GM12878 (cell line): ENCODE measurements around the gene BAG1. TPM values are rescaled to one million over a fixed set of nuclear protein-coding genes. Genes with fewer than 3 reads are reported as not detected.

Source experiments
- ATAC-seq: fragments of 200-7000 bp; cut with Tn5 transposase; 3 replicates; pipeline ENCODE4 v1.9.1; 2020; ENCODE audit warnings: mild to moderate bottlenecking, moderate library complexity
- BruUV-seq: library from RNA; stranded (reverse); fragments of 400-500 nt; replicated peaks from 2 replicates; lab custom pipeline; 2021; lab: Mats Ljungman, UMichigan
- CTCF ChIA-PET: fragments of 300-600 bp; sonication (Branson Sonifier 250); formaldehyde crosslinking; extraction: SDS; loops from one replicate; lab custom pipeline; 2021; ENCODE audit warnings: inconsistent platforms; lab: Yijun Ruan, JAX
- POLR2A ChIA-PET: fragments of 350-600 bp; formaldehyde crosslinking; extraction: SDS; loops from one replicate; lab custom pipeline; 2021; ENCODE audit warnings: inconsistent platforms; lab: Charles Lee
- RAD21 ChIA-PET: fragments of 300-600 bp; sonication (Branson Sonifier 250); formaldehyde crosslinking; loops from one replicate; lab custom pipeline; 2023; ENCODE audit warnings: antibody characterized with exemption; ENCODE audit not compliant: unreplicated experiment; lab: Charles Lee
- SMC1A ChIA-PET: fragments of 300-600 bp; sonication (Branson Sonifier 250); formaldehyde crosslinking; loops from one replicate; lab custom pipeline; 2023; ENCODE audit not compliant: unreplicated experiment, uncharacterized antibody; lab: Charles Lee
- DNase-seq: peaks from one replicate; pipeline ENCODE4 v3.0.0-alpha.2; 2011; ENCODE audit warnings: low read depth, low spot score
- FAIRE-seq: peaks from 3 replicates; lab custom pipeline; 2011; peaks lifted over from hg19 to GRCh38; lab: Jason Lieb, UNC
- H2AFZ ChIP-seq: 2 replicates; pipeline ENCODE4 v1.6.0; 2011; ENCODE audit warnings: low read depth, low read length, control low read depth; ENCODE audit not compliant: control insufficient read depth
- H3K27ac ChIP-seq: 2 replicates; pipeline ENCODE4 v1.5.1; 2011; ENCODE audit warnings: control low read depth; ENCODE audit not compliant: control insufficient read depth, insufficient read depth
- H3K27me3 ChIP-seq, 2 experiments: replicated peaks in 1 of 2; 2 replicates each; pipeline versions ENCODE4 v1.6.0 to v1.6.1; 2011; ENCODE audit warnings: low read length in 1 of 2; ENCODE audit not compliant: control insufficient read depth in 2 of 2, insufficient read depth in 2 of 2
- H3K36me3 ChIP-seq, 2 experiments: 2 replicates each; pipeline ENCODE4 v1.5.1; 2011; ENCODE audit warnings: low read length in 1 of 2; ENCODE audit not compliant: control insufficient read depth in 2 of 2, insufficient read depth in 2 of 2
- H3K4me1 ChIP-seq: 2 replicates; pipeline ENCODE4 v1.6.1; 2011; ENCODE audit warnings: mild to moderate bottlenecking, low read length, moderate library complexity, mixed read lengths; ENCODE audit not compliant: control insufficient read depth, insufficient read depth
- H3K4me2 ChIP-seq: 2 replicates; pipeline ENCODE4 v1.6.0; 2011; ENCODE audit warnings: control low read depth; ENCODE audit not compliant: control insufficient read depth, insufficient read depth
- H3K4me3 ChIP-seq: fragments of 200-600 bp; sonication (generic); 2 replicates; pipeline ENCODE4 v1.5.1; 2016
- H3K79me2 ChIP-seq: 2 replicates; pipeline ENCODE4 v1.6.0; 2011; ENCODE audit warnings: low read length; ENCODE audit not compliant: control insufficient read depth, insufficient read depth
- H3K9ac ChIP-seq: 2 replicates; pipeline ENCODE4 v1.8.0; 2011; ENCODE audit warnings: low read length, control low read depth, mixed read lengths; ENCODE audit not compliant: control insufficient read depth, insufficient read depth
- H3K9me3 ChIP-seq: replicated peaks from 3 replicates; pipeline ENCODE4 v1.5.1; 2011; ENCODE audit warnings: mild to moderate bottlenecking, low read length; ENCODE audit not compliant: control insufficient read depth, insufficient read depth
- H4K20me1 ChIP-seq: 2 replicates; pipeline ENCODE4 v1.6.0; 2011; ENCODE audit not compliant: control insufficient read depth, insufficient read depth
- ATF7 ChIP-seq: fragments of 450-650 bp; IDR thresholded peaks from 2 replicates; pipeline ENCODE4 v1.6.1; 2016; ENCODE audit warnings: low read depth, mild to moderate bottlenecking
- CEBPB ChIP-seq, 2 experiments: fragments of 150-350 bp in 1 of 2; IDR thresholded peaks; 2 replicates each; pipeline ENCODE4 v1.6.1; 2012 to 2014; ENCODE audit warnings: low read depth in 2 of 2, low read length in 2 of 2, borderline replicate concordance in 1 of 2, inconsistent platforms in 1 of 2
- EED ChIP-seq: sonication (generic); IDR thresholded peaks from 2 replicates; pipeline ENCODE4 v1.6.1; 2016; ENCODE audit warnings: antibody characterized with exemption, low read depth
- HDAC6 ChIP-seq: fragments of 200-600 bp; sonication (generic); IDR thresholded peaks from one replicate; pipeline ENCODE4 v1.8.0; 2017; ENCODE audit warnings: antibody characterized with exemption; ENCODE audit not compliant: unreplicated experiment
- KLF5 ChIP-seq: fragments of 450-650 bp; IDR thresholded peaks from 2 replicates; pipeline ENCODE4 v1.6.1; 2014; ENCODE audit warnings: mild to moderate bottlenecking; ENCODE audit not compliant: partially characterized antibody
- RAD21 ChIP-seq: IDR thresholded peaks from 2 replicates; pipeline ENCODE4 v1.6.1; 2011; ENCODE audit warnings: mild to moderate bottlenecking, low read depth, low read length, moderate library complexity; ENCODE audit not compliant: insufficient read depth
- SMAD5 ChIP-seq: IDR thresholded peaks from 2 replicates; pipeline ENCODE4 v1.6.1; 2016; ENCODE audit warnings: antibody characterized with exemption, low read depth
- YY1 ChIP-seq: IDR thresholded peaks from 2 replicates; pipeline ENCODE4 v1.6.1; 2011; ENCODE audit warnings: low read depth, mild to moderate bottlenecking, low read length
- WGBS: methylation state at CpG from one replicate; pipeline ENCODE4 v1.1.6; 2016; ENCODE audit warnings: low lambda C conversion rate; ENCODE audit not compliant: insufficient replicate concordance, insufficient coverage; ENCODE audit errors: missing lambda C conversion rate; 5-methylcytosine and 5-hydroxymethylcytosine counted together
- in situ Hi-C: fragments of 300-500 bp; cut with MboI; formaldehyde crosslinking; loops from 9 replicates; pipeline ENCODE4 v1.14.3; 2018; ENCODE audit warnings: mixed read lengths
- intact Hi-C: fragments of 100-400 bp; cut with micrococcal nuclease; formaldehyde crosslinking; loops from one replicate; pipeline ENCODE4 v1.14.2; 2022; ENCODE audit not compliant: unreplicated experiment
- polyA plus RNA-seq, 11 experiments: library from polyadenylated mRNA; depleted of rRNA in 4 of 11; unstranded in 6 of 11; stranded (reverse) in 5 of 11; fragments of >200 nt; fragmentation: Nextera tagmentation in 4 of 11; fragmentation: Illumina TruSeq in 1 of 11; extraction: Ambion mirVana in 4 of 11; extraction: Trizol in 1 of 11; gene quantifications; 1 replicate in 1 of 11; 2 replicates in 10 of 11; pipeline versions ENCODE4 v1.2.1 to v1.2.3, GENCODE V29; 2011 to 2016; ENCODE audit warnings: inconsistent platforms in 2 of 11, missing spikeins in 2 of 11, low read depth in 1 of 11
- total RNA-seq, 4 experiments: library from RNA; depleted of rRNA in 3 of 4; stranded (reverse); fragments of >200 nt in 3 of 4; fragmentation: Illumina TruSeq in 1 of 4; extraction: Trizol in 1 of 4; gene quantifications; 2 replicates each; pipeline versions ENCODE4 v1.2.1 to v1.2.3, GENCODE V29; 2013 to 2021
- TF ChIP-seq, protein P1 (sequence below): IDR thresholded peaks from 2 replicates; pipeline ENCODE4 v1.6.1; 2012; ENCODE audit warnings: low read depth, low read length, improper control_type of control experiment
- TF ChIP-seq, protein P2 (sequence below): IDR thresholded peaks from 2 replicates; pipeline ENCODE4 v1.6.1; 2012; ENCODE audit warnings: improper control_type of control experiment, low read depth, low read length; ENCODE audit not compliant: insufficient replicate concordance

The BAG1 gene
- total and polyA plus RNA-seq, 10 of the 15 experiments (the other 5 are each of a cell fraction or from before 2014, with no cell fraction given), result 11.6 to 135 (median 68.9) TPM

DNA sequence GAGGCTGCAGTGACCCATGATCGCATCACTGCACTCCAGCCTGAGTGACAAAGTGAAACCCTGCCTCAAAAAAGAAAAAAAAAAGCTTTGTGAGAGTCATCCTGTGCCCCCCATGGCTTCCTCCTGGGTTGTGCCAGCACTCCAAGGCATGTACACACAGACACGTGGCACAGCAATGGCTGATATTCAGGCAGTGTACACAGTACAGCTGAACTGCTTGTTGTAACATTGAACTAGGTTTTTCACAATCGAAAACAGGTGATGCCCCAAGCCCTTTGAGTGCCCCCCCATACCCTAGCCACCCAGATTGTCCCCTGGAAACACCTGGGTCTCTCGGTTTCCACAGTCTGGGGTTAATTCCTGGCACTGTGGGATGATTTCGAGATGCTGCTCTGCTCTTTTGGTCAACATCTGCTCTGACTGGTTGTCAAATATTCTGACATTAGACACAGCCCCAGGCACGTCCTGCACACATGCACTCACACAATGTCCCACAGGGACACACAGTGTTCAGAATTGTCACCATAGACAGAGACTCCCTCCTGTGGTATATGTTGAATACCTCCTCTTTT, 15.3 kb downstream of the BAG1 start:
- peaks cover 16% of the 10 kb centered on the region for H3K4me1 ChIP-seq
- H4K20me1 ChIP-seq, result no peaks in the 10 kb centered on the region
- no TSS peak for BruUV-seq
- ChIA-PET CTCF (interaction anchor here (0.7 to 0.9 kb wide), 4 partner anchors 26 to 206 kb away, joined by 3 read pairs; partner anchors contain the start of gene NFX1), POLR2A (interaction anchor here (1.0 kb wide), 1 partner anchor 120 kb away, joined by 3 read pairs; no protein-coding TSS in a partner anchor), RAD21 (interaction anchor here (1.4 kb wide), 1 partner anchor 23 kb away, joined by 4 read pairs; no protein-coding TSS in a partner anchor), SMC1A (interaction anchor here (1.2 kb wide), 1 partner anchor 23 kb away, joined by 5 read pairs; no protein-coding TSS in a partner anchor)
- H3K79me2 ChIP-seq, result no peaks in the 10 kb centered on the region
- intact Hi-C loops (no loop called here), in situ Hi-C loops (loop anchor here (5.0 kb wide), 1 partner anchor 48 kb away; no protein-coding TSS in a partner anchor)
- no peak for DNase-seq
- H3K36me3 ChIP-seq, result peaks cover 3 to 8% of the 10 kb centered on the region in 2 experiments; a peak in 3 of 4 replicates
- H2AFZ ChIP-seq, result peak overlapping the region; percentile 30
- FAIRE-seq, result peak; percentile 13
- no peak overlapping the region for H3K9ac ChIP-seq
- H3K4me2 ChIP-seq, result no peak overlapping the region
- no peak overlapping the region for H3K4me3 ChIP-seq
- H3K27ac ChIP-seq, result peak overlapping the region; percentile 10; the same call in 1 of the 2 replicates
- peak; percentile 79 for ATAC-seq
- H3K9me3 ChIP-seq, result no peaks in the 10 kb centered on the region
- H3K27me3 ChIP-seq, result no peaks in the 10 kb centered on the region
- TF ChIP-seq EED, result 0 out of 2 replicates have a peak, but pooled peaks have one; percentile 35
- TF ChIP-seq CEBPB (IDR thresholded peaks at IDR 0.05; ENCODE audit: borderline replicate concordance in 1 of 2, low read depth in 2 of 2, low read length in 2 of 2), result no peak
- no peak for TF ChIP-seq KLF5
- TF ChIP-seq YY1, result 0 out of 2 replicates have a peak, but pooled peaks have one; percentile 27
- TF ChIP-seq, protein P1, sequence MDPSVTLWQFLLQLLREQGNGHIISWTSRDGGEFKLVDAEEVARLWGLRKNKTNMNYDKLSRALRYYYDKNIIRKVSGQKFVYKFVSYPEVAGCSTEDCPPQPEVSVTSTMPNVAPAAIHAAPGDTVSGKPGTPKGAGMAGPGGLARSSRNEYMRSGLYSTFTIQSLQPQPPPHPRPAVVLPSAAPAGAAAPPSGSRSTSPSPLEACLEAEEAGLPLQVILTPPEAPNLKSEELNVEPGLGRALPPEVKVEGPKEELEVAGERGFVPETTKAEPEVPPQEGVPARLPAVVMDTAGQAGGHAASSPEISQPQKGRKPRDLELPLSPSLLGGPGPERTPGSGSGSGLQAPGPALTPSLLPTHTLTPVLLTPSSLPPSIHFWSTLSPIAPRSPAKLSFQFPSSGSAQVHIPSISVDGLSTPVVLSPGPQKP, result no peak
- no peak for TF ChIP-seq HDAC6
- no peak for TF ChIP-seq ATF7
- 0 out of 2 replicates have a peak, but pooled peaks have one; percentile 9 for TF ChIP-seq RAD21
- TF ChIP-seq SMAD5, result 0 out of 2 replicates have a peak, but pooled peaks have one; percentile 37
- TF ChIP-seq, protein P2, sequence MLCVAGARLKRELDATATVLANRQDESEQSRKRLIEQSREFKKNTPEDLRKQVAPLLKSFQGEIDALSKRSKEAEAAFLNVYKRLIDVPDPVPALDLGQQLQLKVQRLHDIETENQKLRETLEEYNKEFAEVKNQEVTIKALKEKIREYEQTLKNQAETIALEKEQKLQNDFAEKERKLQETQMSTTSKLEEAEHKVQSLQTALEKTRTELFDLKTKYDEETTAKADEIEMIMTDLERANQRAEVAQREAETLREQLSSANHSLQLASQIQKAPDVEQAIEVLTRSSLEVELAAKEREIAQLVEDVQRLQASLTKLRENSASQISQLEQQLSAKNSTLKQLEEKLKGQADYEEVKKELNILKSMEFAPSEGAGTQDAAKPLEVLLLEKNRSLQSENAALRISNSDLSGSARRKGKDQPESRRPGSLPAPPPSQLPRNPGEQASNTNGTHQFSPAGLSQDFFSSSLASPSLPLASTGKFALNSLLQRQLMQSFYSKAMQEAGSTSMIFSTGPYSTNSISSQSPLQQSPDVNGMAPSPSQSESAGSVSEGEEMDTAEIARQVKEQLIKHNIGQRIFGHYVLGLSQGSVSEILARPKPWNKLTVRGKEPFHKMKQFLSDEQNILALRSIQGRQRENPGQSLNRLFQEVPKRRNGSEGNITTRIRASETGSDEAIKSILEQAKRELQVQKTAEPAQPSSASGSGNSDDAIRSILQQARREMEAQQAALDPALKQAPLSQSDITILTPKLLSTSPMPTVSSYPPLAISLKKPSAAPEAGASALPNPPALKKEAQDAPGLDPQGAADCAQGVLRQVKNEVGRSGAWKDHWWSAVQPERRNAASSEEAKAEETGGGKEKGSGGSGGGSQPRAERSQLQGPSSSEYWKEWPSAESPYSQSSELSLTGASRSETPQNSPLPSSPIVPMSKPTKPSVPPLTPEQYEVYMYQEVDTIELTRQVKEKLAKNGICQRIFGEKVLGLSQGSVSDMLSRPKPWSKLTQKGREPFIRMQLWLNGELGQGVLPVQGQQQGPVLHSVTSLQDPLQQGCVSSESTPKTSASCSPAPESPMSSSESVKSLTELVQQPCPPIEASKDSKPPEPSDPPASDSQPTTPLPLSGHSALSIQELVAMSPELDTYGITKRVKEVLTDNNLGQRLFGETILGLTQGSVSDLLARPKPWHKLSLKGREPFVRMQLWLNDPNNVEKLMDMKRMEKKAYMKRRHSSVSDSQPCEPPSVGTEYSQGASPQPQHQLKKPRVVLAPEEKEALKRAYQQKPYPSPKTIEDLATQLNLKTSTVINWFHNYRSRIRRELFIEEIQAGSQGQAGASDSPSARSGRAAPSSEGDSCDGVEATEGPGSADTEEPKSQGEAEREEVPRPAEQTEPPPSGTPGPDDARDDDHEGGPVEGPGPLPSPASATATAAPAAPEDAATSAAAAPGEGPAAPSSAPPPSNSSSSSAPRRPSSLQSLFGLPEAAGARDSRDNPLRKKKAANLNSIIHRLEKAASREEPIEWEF, result no peak
- 4% methylated on average over 6 of the region's 6 CpGs for WGBS
